Loucy (cell line): ENCODE measurements around the gene PDGFD.

Experiments
- H2AFZ ChIP-seq: fragments of 200-600 bp; sonication (generic); 2 replicates; pipeline ENCODE4 v1.6.0; 2016; ENCODE audit warnings: antibody characterized with exemption, mild to moderate bottlenecking, low read length, moderate library complexity
- H3F3A ChIP-seq: fragments of 200-600 bp; 2 replicates; pipeline ENCODE4 v1.6.0; 2016; ENCODE audit warnings: antibody characterized with exemption, low read depth, mild to moderate bottlenecking
- H3K27me3 ChIP-seq: fragments of 200-600 bp; sonication (generic); 2 replicates; pipeline ENCODE4 v1.6.1; 2014; ENCODE audit warnings: low read length, mild to moderate bottlenecking; ENCODE audit not compliant: insufficient read depth, poor library complexity, severe bottlenecking
- H3K36me3 ChIP-seq: fragments of 200-600 bp; sonication (generic); 2 replicates; pipeline ENCODE4 v1.6.1; 2016; ENCODE audit warnings: low read length; ENCODE audit not compliant: insufficient read depth
- H3K4me1 ChIP-seq: fragments of 200-600 bp; sonication (generic); 2 replicates; pipeline ENCODE4 v1.5.1; 2014; ENCODE audit warnings: low read length, mild to moderate bottlenecking; ENCODE audit not compliant: insufficient read depth, poor library complexity, severe bottlenecking
- H3K4me2 ChIP-seq: fragments of 200-600 bp; sonication (generic); 2 replicates; pipeline ENCODE4 v1.6.0; 2014; ENCODE audit warnings: antibody characterized with exemption, low read length, low read depth, mild to moderate bottlenecking; ENCODE audit not compliant: poor library complexity, severe bottlenecking
- H3K4me3 ChIP-seq: fragments of 200-600 bp; sonication (generic); 2 replicates; pipeline ENCODE4 v1.5.1; 2014; ENCODE audit warnings: low read length, mild to moderate bottlenecking, mixed read lengths; ENCODE audit not compliant: poor library complexity, severe bottlenecking
- H3K79me2 ChIP-seq: fragments of 200-600 bp; sonication (generic); 2 replicates; pipeline ENCODE4 v1.6.1; 2014; ENCODE audit warnings: low read length; ENCODE audit not compliant: insufficient read depth
- H3K9ac ChIP-seq: fragments of 200-600 bp; sonication (generic); 2 replicates; pipeline ENCODE4 v1.6.0; 2014; ENCODE audit warnings: mild to moderate bottlenecking, low read depth, low read length, moderate library complexity; ENCODE audit not compliant: poor library complexity, severe bottlenecking
- H3K9me2 ChIP-seq: fragments of 200-600 bp; sonication (generic); replicated peaks from 2 replicates; pipeline ENCODE4 v1.6.1; 2016; ENCODE audit warnings: low read depth, low read length, mixed read lengths
- H3K9me3 ChIP-seq: fragments of 200-600 bp; sonication (generic); 2 replicates; pipeline ENCODE4 v1.6.1; 2014; ENCODE audit warnings: mild to moderate bottlenecking, antibody characterized with exemption, low read length, low read depth; ENCODE audit not compliant: insufficient read depth
- H4K20me1 ChIP-seq: fragments of 200-600 bp; sonication (generic); 2 replicates; pipeline ENCODE4 v1.6.0; 2014; ENCODE audit warnings: antibody characterized with exemption, low read length, mild to moderate bottlenecking; ENCODE audit not compliant: insufficient read depth, poor library complexity, severe bottlenecking
- EZH2phosphoT487 ChIP-seq: fragments of 200-600 bp; IDR thresholded peaks from 2 replicates; pipeline ENCODE4 v1.6.1; 2018; ENCODE audit warnings: antibody characterized with exemption, mild to moderate bottlenecking, moderate library complexity, borderline replicate concordance
- TF ChIP-seq, protein P1 (sequence below): fragments of 200-600 bp; sonication (generic); conservative IDR thresholded peaks from 2 replicates; pipeline ENCODE4 v1.5.1; 2014; ENCODE audit warnings: mild to moderate bottlenecking, antibody characterized with exemption, low read length

PDGFD gene

DNA sequence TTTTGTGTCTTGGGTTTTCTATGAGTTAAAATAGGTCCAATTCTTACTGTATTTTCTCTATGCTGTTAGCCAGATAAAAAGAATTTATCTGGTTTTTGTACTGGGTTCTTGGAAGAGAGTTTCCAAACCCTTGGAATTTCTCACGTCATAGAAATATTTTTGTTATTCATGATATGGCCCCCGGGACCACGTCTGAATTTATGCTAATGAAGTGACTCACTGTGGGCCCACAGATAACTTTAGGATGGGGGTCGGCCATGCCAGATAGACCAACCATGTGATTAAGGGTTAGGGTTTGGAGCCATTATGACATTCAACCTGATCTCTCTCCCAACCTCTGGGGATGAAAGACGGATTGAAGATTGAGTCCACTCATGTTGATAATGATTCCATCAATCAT is 163.1 kb downstream of the PDGFD start:
- Histone ChIP-seq H3K36me3 (no peaks in the 10 kb centered on the region), H3K9me2 (no peaks in the 10 kb centered on the region), H3K4me2 (no peak overlapping the region), H3K27me3 (no peaks in the 10 kb centered on the region), H3K4me1 (no peaks in the 10 kb centered on the region), H3K79me2 (no peaks in the 10 kb centered on the region), H3K9ac (no peak overlapping the region), H4K20me1 (no peaks in the 10 kb centered on the region), H3K9me3 (no peaks in the 10 kb centered on the region), H3K4me3 (no peak overlapping the region), H2AFZ (no peak overlapping the region), H3F3A (no peaks in the 10 kb centered on the region)
- TF ChIP-seq EZH2phosphoT487: no peak
- TF ChIP-seq, protein P1, sequence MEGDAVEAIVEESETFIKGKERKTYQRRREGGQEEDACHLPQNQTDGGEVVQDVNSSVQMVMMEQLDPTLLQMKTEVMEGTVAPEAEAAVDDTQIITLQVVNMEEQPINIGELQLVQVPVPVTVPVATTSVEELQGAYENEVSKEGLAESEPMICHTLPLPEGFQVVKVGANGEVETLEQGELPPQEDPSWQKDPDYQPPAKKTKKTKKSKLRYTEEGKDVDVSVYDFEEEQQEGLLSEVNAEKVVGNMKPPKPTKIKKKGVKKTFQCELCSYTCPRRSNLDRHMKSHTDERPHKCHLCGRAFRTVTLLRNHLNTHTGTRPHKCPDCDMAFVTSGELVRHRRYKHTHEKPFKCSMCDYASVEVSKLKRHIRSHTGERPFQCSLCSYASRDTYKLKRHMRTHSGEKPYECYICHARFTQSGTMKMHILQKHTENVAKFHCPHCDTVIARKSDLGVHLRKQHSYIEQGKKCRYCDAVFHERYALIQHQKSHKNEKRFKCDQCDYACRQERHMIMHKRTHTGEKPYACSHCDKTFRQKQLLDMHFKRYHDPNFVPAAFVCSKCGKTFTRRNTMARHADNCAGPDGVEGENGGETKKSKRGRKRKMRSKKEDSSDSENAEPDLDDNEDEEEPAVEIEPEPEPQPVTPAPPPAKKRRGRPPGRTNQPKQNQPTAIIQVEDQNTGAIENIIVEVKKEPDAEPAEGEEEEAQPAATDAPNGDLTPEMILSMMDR: no peak

DNA sequence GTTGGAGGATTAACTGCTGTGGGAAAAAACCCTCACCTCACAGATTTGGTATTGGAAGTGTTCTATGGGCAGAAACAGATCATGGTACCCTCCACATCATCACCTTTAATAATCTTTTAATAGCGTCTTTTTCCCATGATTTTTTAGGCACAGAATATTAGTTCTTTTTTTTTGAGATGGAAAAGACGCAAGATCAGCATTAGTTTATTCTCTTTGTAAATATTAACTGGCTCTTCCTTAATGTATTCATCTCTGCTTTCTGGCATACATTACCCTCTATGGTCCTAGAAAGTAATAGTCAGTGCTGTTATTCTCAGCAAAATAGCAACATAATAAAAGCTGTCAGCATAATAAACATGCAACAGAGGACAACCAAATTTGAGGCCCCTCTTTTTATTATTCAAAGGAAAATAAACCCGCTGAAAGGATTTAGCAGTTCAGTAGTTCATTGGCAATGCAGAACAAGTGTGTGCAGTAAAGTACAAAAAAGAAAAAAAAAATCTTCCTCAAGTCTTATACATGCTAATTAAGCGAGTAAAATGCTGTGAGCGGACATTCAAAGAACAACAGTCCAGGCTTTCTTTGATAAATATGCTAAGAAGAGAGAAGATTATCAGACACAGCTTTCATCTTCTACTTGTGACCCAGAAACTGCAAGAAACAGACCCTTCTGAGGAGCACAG is 165.0 kb downstream of the PDGFD start:
- Histone ChIP-seq H3K4me2 (no peak overlapping the region), H3K36me3 (no peaks in the 10 kb centered on the region), H3F3A (no peaks in the 10 kb centered on the region), H3K4me3 (no peak overlapping the region), H3K27me3 (no peaks in the 10 kb centered on the region), H3K79me2 (no peaks in the 10 kb centered on the region), H2AFZ (no peak overlapping the region), H3K4me1 (no peaks in the 10 kb centered on the region), H3K9ac (no peak overlapping the region), H4K20me1 (no peaks in the 10 kb centered on the region), H3K9me2 (no peaks in the 10 kb centered on the region), H3K9me3 (no peaks in the 10 kb centered on the region)
- no peak for TF ChIP-seq EZH2phosphoT487
- TF ChIP-seq, protein P1: no peak

DNA sequence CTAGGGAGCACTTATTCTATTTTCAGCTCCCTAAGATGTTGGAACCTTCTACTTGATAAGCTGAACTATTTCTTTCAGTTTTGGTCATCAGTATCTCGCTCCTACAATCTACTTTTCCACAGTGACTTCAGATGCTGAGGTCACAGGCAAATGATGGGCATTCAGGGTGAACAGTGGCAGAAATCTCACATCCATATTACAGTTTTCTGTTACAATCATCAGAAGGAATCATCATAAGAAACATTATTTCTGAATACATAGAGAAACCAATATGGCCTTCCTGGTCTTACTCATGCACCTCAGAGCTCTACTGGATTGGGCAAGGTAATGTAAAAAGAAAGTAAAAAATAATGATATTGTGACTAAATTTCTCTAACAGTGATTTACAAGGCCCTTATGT is 166.9 kb downstream of the PDGFD start:
- H3K4me1 ChIP-seq: no peaks in the 10 kb centered on the region
- no peaks in the 10 kb centered on the region for H3K27me3 ChIP-seq
- H3F3A ChIP-seq: no peaks in the 10 kb centered on the region
- H3K9me3 ChIP-seq: no peaks in the 10 kb centered on the region
- no peaks in the 10 kb centered on the region for H4K20me1 ChIP-seq
- TF ChIP-seq, protein P1: no peak
- TF ChIP-seq EZH2phosphoT487: no peak
- no peaks in the 10 kb centered on the region for H3K9me2 ChIP-seq
- H2AFZ ChIP-seq: no peak overlapping the region
- no peak overlapping the region for H3K9ac ChIP-seq
- H3K79me2 ChIP-seq: no peaks in the 10 kb centered on the region
- H3K4me3 ChIP-seq: no peak overlapping the region
- H3K4me2 ChIP-seq: no peak overlapping the region
- no peaks in the 10 kb centered on the region for H3K36me3 ChIP-seq
